ENCODE measurements around the gene CLCN1. TPM values are rescaled to one million over a fixed set of nuclear protein-coding genes. Genes with fewer than 3 reads are reported as not detected.

CLCN1 gene
- total and polyA plus RNA-seq, 2 of the 4 experiments (the other 2 are of a cell fraction) = not detected

GRCh38 chr7:143279186-143280098 is 36.5 kb upstream of the CLCN1 start:
- Histone ChIP-seq H3K36me3 (ENCODE audit: control insufficient read depth, insufficient read depth, low read length) (no peaks in the 10 kb centered on the region), H3K23ac (ENCODE audit: low read depth, low read length) (no peak overlapping the region), H3K56ac (ENCODE audit: extremely low read depth, insufficient read depth, low read length) (no peak overlapping the region), H3K9me3 (ENCODE audit: control insufficient read depth, insufficient read depth, low read length) (no peaks in the 10 kb centered on the region), H4K8ac (ENCODE audit: low read depth in 2 of 2, low read length in 2 of 2) (no peak overlapping the region), H2BK20ac (ENCODE audit: low read depth, low read length) (no peak overlapping the region), H2BK15ac (ENCODE audit: low read depth, low read length) (no peak overlapping the region), H3K18ac (ENCODE audit: low read depth, low read length) (no peak overlapping the region), H2BK120ac (ENCODE audit: low read depth, low read length) (no peak overlapping the region), H3K79me1 (ENCODE audit: low read depth in 1 of 2, low read length in 2 of 2) (no peaks in the 10 kb centered on the region), H4K91ac (ENCODE audit: insufficient read depth, low read depth, low read length) (no peak overlapping the region), H3K14ac (replicated peaks; ENCODE audit: low read depth, low read length) (no peak overlapping the region), H3K27me3 (ENCODE audit: control insufficient read depth, insufficient read depth, low read length) (no peaks in the 10 kb centered on the region), H3K4me3 (ENCODE audit: insufficient read depth, low read depth, low read length) (no peak overlapping the region), H3K9ac (ENCODE audit: low read depth, low read length) (no peak overlapping the region), H3K9me1 (ENCODE audit: insufficient read depth, low read length) (no peaks in the 10 kb centered on the region), H3K4ac (ENCODE audit: low read depth, low read length) (no peak overlapping the region), H2AFZ (replicated peaks; ENCODE audit: low read length, poor library complexity) (no peak overlapping the region), H3K27ac (ENCODE audit: insufficient read depth, low read length) (no peak overlapping the region), H2AK5ac (ENCODE audit: low read depth, low read length) (no peak overlapping the region), H3K4me1 (ENCODE audit: control insufficient read depth, insufficient read depth, low read length) (no peaks in the 10 kb centered on the region), H2BK5ac (ENCODE audit: low read depth, low read length, poor library complexity, severe bottlenecking) (no peak overlapping the region), H3K4me2 (ENCODE audit: low read depth, low read length) (no peak overlapping the region), H4K20me1 (ENCODE audit: insufficient read depth, low read length) (no peaks in the 10 kb centered on the region), H4K5ac (ENCODE audit: low read depth, low read length) (no peak overlapping the region), H2AK9ac (replicated peaks; ENCODE audit: low read depth, low read length, poor library complexity) (no peak overlapping the region)
- dilution Hi-C loops (cut with HindIII; ENCODE audit: low sequenced_read_pairs, unreplicated experiment) (no loop called here), intact Hi-C loops (cut with micrococcal nuclease) (no loop called here), in situ Hi-C loops (cut with MboI; ENCODE audit: low sequenced_read_pairs) (no loop called here)
- BruUV-seq (replicated peaks) = no TSS peak
- WGBS, 2 experiments (ENCODE audit: extremely low coverage in 2 of 2, insufficient read length in 1 of 2) = 80% methylated on average over 1 of the region's 8 CpGs; no CpG with 5 or more reads in 1 of the 2 experiments
- DNase-seq (peak; percentile 68), ATAC-seq (ENCODE audit: low read depth) (peak; percentile 71)
- ChIA-PET CTCF (interaction anchor here (0.9 kb wide), 1 partner anchor 20 kb away, joined by 3 read pairs; no protein-coding TSS in a partner anchor), POLR2A (ENCODE audit: unreplicated experiment) (no interaction called here)
- TF ChIP-seq CHD1 (IDR thresholded peaks at IDR 0.05; ENCODE audit: low read depth, low read length) = no peak
- no peak for TF ChIP-seq RAD21 (IDR thresholded peaks at IDR 0.05; ENCODE audit: low read length)
- TF ChIP-seq POLR2A (IDR thresholded peaks at IDR 0.05; ENCODE audit: low read depth, low read length) = no peak
- TF ChIP-seq, protein P1, sequence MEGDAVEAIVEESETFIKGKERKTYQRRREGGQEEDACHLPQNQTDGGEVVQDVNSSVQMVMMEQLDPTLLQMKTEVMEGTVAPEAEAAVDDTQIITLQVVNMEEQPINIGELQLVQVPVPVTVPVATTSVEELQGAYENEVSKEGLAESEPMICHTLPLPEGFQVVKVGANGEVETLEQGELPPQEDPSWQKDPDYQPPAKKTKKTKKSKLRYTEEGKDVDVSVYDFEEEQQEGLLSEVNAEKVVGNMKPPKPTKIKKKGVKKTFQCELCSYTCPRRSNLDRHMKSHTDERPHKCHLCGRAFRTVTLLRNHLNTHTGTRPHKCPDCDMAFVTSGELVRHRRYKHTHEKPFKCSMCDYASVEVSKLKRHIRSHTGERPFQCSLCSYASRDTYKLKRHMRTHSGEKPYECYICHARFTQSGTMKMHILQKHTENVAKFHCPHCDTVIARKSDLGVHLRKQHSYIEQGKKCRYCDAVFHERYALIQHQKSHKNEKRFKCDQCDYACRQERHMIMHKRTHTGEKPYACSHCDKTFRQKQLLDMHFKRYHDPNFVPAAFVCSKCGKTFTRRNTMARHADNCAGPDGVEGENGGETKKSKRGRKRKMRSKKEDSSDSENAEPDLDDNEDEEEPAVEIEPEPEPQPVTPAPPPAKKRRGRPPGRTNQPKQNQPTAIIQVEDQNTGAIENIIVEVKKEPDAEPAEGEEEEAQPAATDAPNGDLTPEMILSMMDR (conservative IDR thresholded peaks at IDR 0.05; ENCODE audit: low read depth, low read length) = no peak
- TF ChIP-seq MXI1 (IDR thresholded peaks at IDR 0.05; ENCODE audit: borderline replicate concordance, low read depth, low read length) = peak; percentile 90
- no peak for TF ChIP-seq MAFK (IDR thresholded peaks at IDR 0.05; ENCODE audit: low read depth, low read length)
- no peak for TF ChIP-seq MAZ (IDR thresholded peaks at IDR 0.05; ENCODE audit: borderline replicate concordance, low read depth, low read length)
- TF ChIP-seq ELK1 (IDR thresholded peaks at IDR 0.05; ENCODE audit: borderline replicate concordance, low read depth, low read length) = no peak

Data from IMR-90 (cell line).